ENCODE measurements around the gene TGFBR3L. TPM values are rescaled to one million over a fixed set of nuclear protein-coding genes. Genes with fewer than 3 reads are reported as not detected.

Gene TGFBR3L
- total RNA-seq, 2 donors from 2014 or later, result 22.1 to 26.7 TPM

GRCh38 chr19:7962644-7963268 is 48.1 kb downstream of the TGFBR3L start:
- no peak for TF ChIP-seq CTCF (IDR thresholded peaks at IDR 0.05)
- H3K27me3 ChIP-seq, result no peaks in the 10 kb centered on the region
- H3K4me3 ChIP-seq, result no peak overlapping the region
- H3K4me1 ChIP-seq, result no peaks in the 10 kb centered on the region
- no peak for DNase-seq (ENCODE audit: low spot score)
- H3K27ac ChIP-seq, result no peak overlapping the region
- peaks cover 50% of the 10 kb centered on the region for H3K36me3 ChIP-seq
- no peaks in the 10 kb centered on the region for H3K9me3 ChIP-seq

DNA sequence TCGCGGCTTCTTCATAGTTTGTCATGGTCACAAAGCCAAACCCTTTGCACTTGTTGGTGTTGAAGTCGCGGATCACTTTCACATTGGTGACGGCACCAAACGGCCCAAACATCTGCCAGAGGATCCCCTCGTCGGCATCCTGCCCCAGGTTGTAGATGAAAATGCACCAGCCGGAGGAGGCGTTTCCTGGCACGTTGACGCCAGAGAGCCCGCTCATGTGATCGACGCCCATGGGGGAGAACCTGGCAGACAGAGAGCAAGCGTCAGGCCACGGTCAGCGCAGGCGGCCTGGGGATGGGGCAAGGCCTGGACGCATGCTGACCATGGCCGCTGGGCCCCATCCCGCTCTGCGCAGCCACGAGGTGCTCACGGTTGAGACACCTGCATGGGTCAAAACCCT is 48.9 kb downstream of the TGFBR3L start:
- TF ChIP-seq CTCF (IDR thresholded peaks at IDR 0.05), result no peak
- H3K27me3 ChIP-seq, result no peaks in the 10 kb centered on the region
- no peaks in the 10 kb centered on the region for H3K9me3 ChIP-seq
- H3K4me1 ChIP-seq, result no peaks in the 10 kb centered on the region
- no peak for DNase-seq (ENCODE audit: low spot score)
- H3K36me3 ChIP-seq, result peaks cover 50% of the 10 kb centered on the region
- H3K27ac ChIP-seq, result peak overlapping the region in 1 of 2 donors; percentile 1
- no peak overlapping the region for H3K4me3 ChIP-seq

DNA sequence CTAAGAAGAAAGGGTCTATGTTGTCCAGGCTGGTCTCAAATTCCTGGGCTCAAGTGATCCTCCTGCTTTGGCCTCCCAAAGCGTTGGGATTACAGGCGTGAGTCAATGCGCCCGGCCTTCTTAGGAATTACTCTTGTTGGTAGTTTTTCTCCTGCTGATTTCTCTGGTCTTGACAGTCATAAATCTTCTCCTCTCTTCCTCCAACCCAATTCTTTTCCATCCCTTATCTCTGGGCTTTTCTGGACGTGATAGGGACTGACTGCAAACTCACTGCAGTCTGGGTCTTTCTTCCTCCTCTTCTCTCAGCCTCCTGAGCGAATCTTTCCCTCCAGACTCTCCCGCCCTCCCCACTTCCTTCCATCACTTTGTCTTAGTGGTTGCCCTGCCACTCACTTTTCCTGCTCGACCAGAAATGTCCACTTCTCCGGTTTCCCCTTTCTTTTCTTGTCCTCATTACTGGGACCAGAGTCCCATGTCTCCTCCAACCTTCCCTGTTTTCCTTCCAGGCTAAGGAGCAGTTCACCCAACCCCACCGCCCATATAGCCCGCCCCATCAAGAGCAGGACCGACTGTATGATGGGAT is 50.7 kb downstream of the TGFBR3L start:
- Histone ChIP-seq H3K4me3 (no peak overlapping the region), H3K36me3 (peaks cover 50% of the 10 kb centered on the region), H3K9me3 (no peaks in the 10 kb centered on the region), H3K27ac (no peak overlapping the region), H3K27me3 (no peaks in the 10 kb centered on the region), H3K4me1 (no peaks in the 10 kb centered on the region)
- no peak for DNase-seq (ENCODE audit: low spot score)
- no peak for TF ChIP-seq CTCF (IDR thresholded peaks at IDR 0.05)

DNA sequence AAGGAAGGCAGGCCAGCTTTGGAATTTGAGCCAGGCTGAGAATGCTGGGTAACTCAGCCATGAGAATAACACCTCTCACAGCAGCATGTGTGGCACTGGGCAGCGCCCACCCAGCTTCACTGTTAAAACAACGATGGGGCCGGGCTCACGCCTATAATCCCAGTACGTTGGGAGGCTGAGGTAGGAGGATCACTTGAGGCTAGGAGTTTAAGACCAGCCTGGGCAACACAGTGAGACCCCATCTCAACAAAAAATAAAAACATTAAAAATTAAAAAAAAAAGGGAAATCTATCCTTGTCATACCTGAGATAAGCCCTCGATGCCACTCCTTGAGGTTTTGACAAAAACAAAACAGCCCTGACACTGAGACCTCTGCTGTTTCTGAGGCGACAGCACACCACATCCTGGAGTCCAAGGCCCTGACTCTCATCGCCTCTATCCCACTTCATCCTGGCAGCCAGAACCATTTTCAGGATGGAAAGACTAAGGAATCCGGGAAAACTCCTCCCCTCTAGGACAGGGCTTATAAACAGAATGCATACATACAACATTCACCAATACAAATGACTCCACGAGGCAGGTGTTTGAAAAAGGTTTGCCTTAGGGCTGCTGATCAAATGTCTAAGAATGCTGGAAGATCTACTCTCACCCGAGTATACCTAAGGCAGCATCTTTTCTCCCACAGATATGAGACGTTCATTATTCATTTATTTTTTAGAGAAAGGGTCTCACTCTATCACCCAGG is 51.5 kb downstream of the TGFBR3L start:
- no peaks in the 10 kb centered on the region for H3K9me3 ChIP-seq
- H3K36me3 ChIP-seq, result peaks cover 46% of the 10 kb centered on the region
- no peaks in the 10 kb centered on the region for H3K27me3 ChIP-seq
- no peak overlapping the region for H3K27ac ChIP-seq
- H3K4me1 ChIP-seq, result no peaks in the 10 kb centered on the region
- no peak overlapping the region for H3K4me3 ChIP-seq
- TF ChIP-seq CTCF (IDR thresholded peaks at IDR 0.05), result no peak
- no peak for DNase-seq (ENCODE audit: low spot score)

GRCh38 chr19:7968008-7968795 is 53.6 kb downstream of the TGFBR3L start:
- TF ChIP-seq CTCF (IDR thresholded peaks at IDR 0.05), result no peak
- no peak for DNase-seq (ENCODE audit: low spot score)
- no peaks in the 10 kb centered on the region for H3K9me3 ChIP-seq
- H3K27ac ChIP-seq, result no peak overlapping the region
- H3K36me3 ChIP-seq, result peaks cover 37% of the 10 kb centered on the region
- H3K4me1 ChIP-seq, result no peaks in the 10 kb centered on the region
- no peak overlapping the region for H3K4me3 ChIP-seq
- no peaks in the 10 kb centered on the region for H3K27me3 ChIP-seq

Other genes starting within 250 kb of the TGFBR3L start
- not detected for gene RETN, start 245.8 kb upstream of the TGFBR3L start, total RNA-seq
- gene MCEMP1, start 237.7 kb upstream of the TGFBR3L start, total RNA-seq, result 1 to 10 TPM in 1 of 2 donors, under 1 TPM in 1; 0.70 to 1.5 TPM
- gene TRAPPC5, start 234.0 kb upstream of the TGFBR3L start, total RNA-seq, result 10 to 100 TPM; 55.0 to 58.3 TPM
- gene FCER2, start 212.7 kb upstream of the TGFBR3L start, total RNA-seq, result not detected
- under 1 TPM in 1 of 2 donors, not detected in 1; 0.55 TPM for gene CLEC4G, start 182.7 kb upstream of the TGFBR3L start, total RNA-seq
- gene CD209, start 167.3 kb upstream of the TGFBR3L start, total RNA-seq, result 1 to 10 TPM in 1 of 2 donors, under 1 TPM in 1; 0.59 to 4.3 TPM
- gene CLEC4M, start 151.6 kb upstream of the TGFBR3L start, total RNA-seq, result not detected
- 10 to 100 TPM; 14.2 to 17.4 TPM for gene EVI5L, start 84.6 kb upstream of the TGFBR3L start, total RNA-seq
- gene PRR36, start 40.4 kb upstream of the TGFBR3L start, total RNA-seq, result not detected
- gene LRRC8E, start 26.3 kb upstream of the TGFBR3L start, total RNA-seq, result 1 to 10 TPM; 1.5 to 2.1 TPM
- gene MAP2K7, start 11.0 kb upstream of the TGFBR3L start, total RNA-seq, result 10 to 100 TPM; 12.0 to 14.4 TPM
- 10 to 100 TPM; 14.1 to 16.5 TPM for gene SNAPC2, start 5.5 kb downstream of the TGFBR3L start, total RNA-seq
- 1 to 10 TPM; 1.7 to 4.2 TPM for gene CTXN1, start 11.3 kb downstream of the TGFBR3L start, total RNA-seq
- 10 to 100 TPM; 49.1 to 64.1 TPM for gene TIMM44, start 28.8 kb downstream of the TGFBR3L start, total RNA-seq
- 10 to 100 TPM; 31.0 to 37.4 TPM for gene ELAVL1, start 90.8 kb downstream of the TGFBR3L start, total RNA-seq
- not detected for gene CCL25, start 137.9 kb downstream of the TGFBR3L start, total RNA-seq
- gene FBN3, start 234.8 kb downstream of the TGFBR3L start, total RNA-seq, result not detected

All from right atrium auricular region (tissue), 2 donors.